ENCODE measurements around the gene ESPN. TPM values are rescaled to one million over a fixed set of nuclear protein-coding genes. Genes with fewer than 3 reads are reported as not detected.

ESPN gene
- total RNA-seq, 1 experiment from 2014 or later, result 8.5 TPM

DNA sequence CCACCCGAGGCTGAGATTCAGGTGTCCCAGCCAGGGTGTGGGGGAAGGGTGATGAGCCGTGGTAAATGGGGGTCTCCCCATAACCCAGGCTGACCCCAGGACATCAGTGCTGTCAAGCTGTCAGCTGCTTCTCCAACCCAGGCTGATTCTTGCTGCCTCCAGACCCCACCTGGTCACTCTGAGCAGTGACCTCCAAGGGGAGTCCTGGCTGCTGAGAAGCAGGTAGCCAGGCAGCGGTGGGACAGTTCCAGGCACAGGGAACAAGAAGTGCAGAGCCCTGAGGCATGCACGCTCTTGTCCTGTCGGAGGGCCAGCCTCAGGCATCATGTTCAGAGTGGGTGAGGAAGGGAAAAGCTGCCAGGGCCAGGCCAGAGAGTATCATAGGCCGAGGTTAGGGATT is 1.1 kb downstream of the ESPN start:
- intact Hi-C loops (cut with micrococcal nuclease; ENCODE audit: unreplicated experiment) (no loop called here), in situ Hi-C loops (cut with HindIII; ENCODE audit: low pct_unique_long_range_greater_than_20kb, low sequenced_read_pairs) (no loop called here)
- POLR2A ChIA-PET, result interaction anchor here (1.1 kb wide), 1 partner anchor 59 kb away, joined by 3 read pairs; no protein-coding TSS in a partner anchor
- ATAC-seq, result no peak
- Histone ChIP-seq H3K4me1 (ENCODE audit: control insufficient read depth, insufficient read depth, low read length) (peaks cover 26% of the 10 kb centered on the region), H3K9me3 (ENCODE audit: control insufficient read depth, insufficient read depth, low read depth, low read length) (no peaks in the 10 kb centered on the region), H3K36me3 (ENCODE audit: control insufficient read depth, insufficient read depth, low read length) (no peaks in the 10 kb centered on the region; the same call in 1 of the 2 replicates), H3K4me3 (ENCODE audit: low read depth in 2 of 2, low read length in 2 of 2) (no peak overlapping the region), H3K27ac (ENCODE audit: low read length) (no peak overlapping the region), H3K27me3 (ENCODE audit: control insufficient read depth, insufficient read depth, low read length) (no peaks in the 10 kb centered on the region)
- no peak for TF ChIP-seq POLR2AphosphoS5 (IDR thresholded peaks at IDR 0.05; ENCODE audit: low read depth, low read length)
- TF ChIP-seq, protein P1, sequence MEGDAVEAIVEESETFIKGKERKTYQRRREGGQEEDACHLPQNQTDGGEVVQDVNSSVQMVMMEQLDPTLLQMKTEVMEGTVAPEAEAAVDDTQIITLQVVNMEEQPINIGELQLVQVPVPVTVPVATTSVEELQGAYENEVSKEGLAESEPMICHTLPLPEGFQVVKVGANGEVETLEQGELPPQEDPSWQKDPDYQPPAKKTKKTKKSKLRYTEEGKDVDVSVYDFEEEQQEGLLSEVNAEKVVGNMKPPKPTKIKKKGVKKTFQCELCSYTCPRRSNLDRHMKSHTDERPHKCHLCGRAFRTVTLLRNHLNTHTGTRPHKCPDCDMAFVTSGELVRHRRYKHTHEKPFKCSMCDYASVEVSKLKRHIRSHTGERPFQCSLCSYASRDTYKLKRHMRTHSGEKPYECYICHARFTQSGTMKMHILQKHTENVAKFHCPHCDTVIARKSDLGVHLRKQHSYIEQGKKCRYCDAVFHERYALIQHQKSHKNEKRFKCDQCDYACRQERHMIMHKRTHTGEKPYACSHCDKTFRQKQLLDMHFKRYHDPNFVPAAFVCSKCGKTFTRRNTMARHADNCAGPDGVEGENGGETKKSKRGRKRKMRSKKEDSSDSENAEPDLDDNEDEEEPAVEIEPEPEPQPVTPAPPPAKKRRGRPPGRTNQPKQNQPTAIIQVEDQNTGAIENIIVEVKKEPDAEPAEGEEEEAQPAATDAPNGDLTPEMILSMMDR (IDR thresholded peaks at IDR 0.05), result no peak
- TF ChIP-seq, protein P2, sequence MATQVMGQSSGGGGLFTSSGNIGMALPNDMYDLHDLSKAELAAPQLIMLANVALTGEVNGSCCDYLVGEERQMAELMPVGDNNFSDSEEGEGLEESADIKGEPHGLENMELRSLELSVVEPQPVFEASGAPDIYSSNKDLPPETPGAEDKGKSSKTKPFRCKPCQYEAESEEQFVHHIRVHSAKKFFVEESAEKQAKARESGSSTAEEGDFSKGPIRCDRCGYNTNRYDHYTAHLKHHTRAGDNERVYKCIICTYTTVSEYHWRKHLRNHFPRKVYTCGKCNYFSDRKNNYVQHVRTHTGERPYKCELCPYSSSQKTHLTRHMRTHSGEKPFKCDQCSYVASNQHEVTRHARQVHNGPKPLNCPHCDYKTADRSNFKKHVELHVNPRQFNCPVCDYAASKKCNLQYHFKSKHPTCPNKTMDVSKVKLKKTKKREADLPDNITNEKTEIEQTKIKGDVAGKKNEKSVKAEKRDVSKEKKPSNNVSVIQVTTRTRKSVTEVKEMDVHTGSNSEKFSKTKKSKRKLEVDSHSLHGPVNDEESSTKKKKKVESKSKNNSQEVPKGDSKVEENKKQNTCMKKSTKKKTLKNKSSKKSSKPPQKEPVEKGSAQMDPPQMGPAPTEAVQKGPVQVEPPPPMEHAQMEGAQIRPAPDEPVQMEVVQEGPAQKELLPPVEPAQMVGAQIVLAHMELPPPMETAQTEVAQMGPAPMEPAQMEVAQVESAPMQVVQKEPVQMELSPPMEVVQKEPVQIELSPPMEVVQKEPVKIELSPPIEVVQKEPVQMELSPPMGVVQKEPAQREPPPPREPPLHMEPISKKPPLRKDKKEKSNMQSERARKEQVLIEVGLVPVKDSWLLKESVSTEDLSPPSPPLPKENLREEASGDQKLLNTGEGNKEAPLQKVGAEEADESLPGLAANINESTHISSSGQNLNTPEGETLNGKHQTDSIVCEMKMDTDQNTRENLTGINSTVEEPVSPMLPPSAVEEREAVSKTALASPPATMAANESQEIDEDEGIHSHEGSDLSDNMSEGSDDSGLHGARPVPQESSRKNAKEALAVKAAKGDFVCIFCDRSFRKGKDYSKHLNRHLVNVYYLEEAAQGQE (IDR thresholded peaks at IDR 0.05; ENCODE audit: insufficient read depth in 1 of 2, low read depth in 2 of 2, low read length in 1 of 2), result no peak
- no peak for TF ChIP-seq TCF7L2 (IDR thresholded peaks at IDR 0.05; ENCODE audit: low read depth, low read length)
- TF ChIP-seq SIN3A (IDR thresholded peaks at IDR 0.05; ENCODE audit: borderline replicate concordance, insufficient read depth, low read depth, low read length), result no peak
- BruUV-seq (replicated peaks), result no TSS peak
- CTCF ChIA-PET, result interaction anchor here (0.6 to 1.6 kb wide), 3 partner anchors 12 to 79 kb away, joined by 3 to 35 read pairs (median 9); no protein-coding TSS in a partner anchor
- no peak for DNase-seq (ENCODE audit: low read depth, low spot score)

DNA sequence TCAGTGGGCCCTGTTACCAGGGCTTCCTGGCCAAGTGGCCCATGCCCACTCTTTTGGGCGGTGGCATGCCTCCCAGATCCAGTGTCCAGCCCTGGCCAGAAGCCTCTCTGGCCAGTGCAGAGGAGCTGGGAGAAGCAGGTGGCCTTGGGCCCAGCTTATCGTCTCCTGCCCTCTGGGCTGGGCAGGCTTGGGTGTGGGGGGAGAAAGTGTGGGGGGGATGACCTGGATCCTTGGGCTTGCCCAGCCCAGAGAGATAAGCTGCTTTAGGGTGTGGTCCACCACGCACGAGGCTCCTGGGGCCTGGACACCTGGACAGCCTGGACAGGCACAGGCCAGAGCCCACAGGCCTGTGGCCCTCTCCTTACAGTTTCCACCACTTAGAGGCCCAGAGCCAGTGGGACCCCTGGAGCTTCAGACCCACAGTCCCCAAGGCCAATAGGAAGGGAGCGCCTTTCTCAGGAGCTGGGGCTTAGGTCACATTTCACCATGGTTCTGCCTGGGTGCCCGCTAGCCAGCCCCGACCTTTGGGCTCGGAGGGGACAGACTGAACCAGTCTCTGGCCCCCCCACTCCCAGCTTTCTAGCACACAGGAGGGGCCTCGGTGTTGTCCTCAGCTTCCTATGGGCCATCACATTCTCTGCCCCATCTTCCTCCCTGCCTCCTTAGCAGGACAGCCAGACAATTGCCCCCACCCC is 1.8 kb downstream of the ESPN start:
- H3K27ac ChIP-seq (ENCODE audit: low read length), result no peak overlapping the region
- in situ Hi-C loops (cut with HindIII; ENCODE audit: low pct_unique_long_range_greater_than_20kb, low sequenced_read_pairs) (no loop called here), intact Hi-C loops (cut with micrococcal nuclease; ENCODE audit: unreplicated experiment) (no loop called here)
- POLR2A ChIA-PET, result interaction anchor here (1.1 kb wide), 1 partner anchor 60 kb away, joined by 3 read pairs; no protein-coding TSS in a partner anchor
- no peaks in the 10 kb centered on the region for H3K9me3 ChIP-seq (ENCODE audit: control insufficient read depth, insufficient read depth, low read depth, low read length)
- no TSS peak for BruUV-seq (replicated peaks)
- TF ChIP-seq SIN3A (IDR thresholded peaks at IDR 0.05; ENCODE audit: borderline replicate concordance, insufficient read depth, low read depth, low read length) (no peak), TCF7L2 (IDR thresholded peaks at IDR 0.05; ENCODE audit: low read depth, low read length) (no peak), POLR2AphosphoS5 (IDR thresholded peaks at IDR 0.05; ENCODE audit: low read depth, low read length) (no peak)
- TF ChIP-seq, protein P1 (IDR thresholded peaks at IDR 0.05), result no peak
- TF ChIP-seq, protein P2 (IDR thresholded peaks at IDR 0.05; ENCODE audit: insufficient read depth in 1 of 2, low read depth in 2 of 2, low read length in 1 of 2), result no peak
- no peak for DNase-seq (ENCODE audit: low read depth, low spot score)
- CTCF ChIA-PET, result interaction anchor here (0.5 to 1.6 kb wide), 4 partner anchors 11 to 180 kb away, joined by 4 to 35 read pairs (median 8); partner anchors contain the start of gene ACOT7
- no peak overlapping the region for H3K4me3 ChIP-seq (ENCODE audit: low read depth in 2 of 2, low read length in 2 of 2)
- no peaks in the 10 kb centered on the region for H3K27me3 ChIP-seq (ENCODE audit: control insufficient read depth, insufficient read depth, low read length)
- ATAC-seq, result no peak
- H3K4me1 ChIP-seq (ENCODE audit: control insufficient read depth, insufficient read depth, low read length), result peaks cover 26% of the 10 kb centered on the region
- no peaks in the 10 kb centered on the region; the same call in 1 of the 2 replicates for H3K36me3 ChIP-seq (ENCODE audit: control insufficient read depth, insufficient read depth, low read length)

Data from Panc1 (cell line).